ENCODE results near the gene C1orf115. TPM values are rescaled to one million over a fixed set of nuclear protein-coding genes. Genes with fewer than 3 reads are reported as not detected.
A peak's percentile ranks its signal among the peaks of the same experiment; 100 is the strongest.

C1orf115 gene
- total RNA-seq (ENCODE audit: low replicate concordance): 0.09 TPM in 1 of 2 replicates, not detected in the other

- TF ChIP-seq CTCF (IDR thresholded peaks at IDR 0.05; ENCODE audit: insufficient read depth, low read length): peak; percentile 62
- DNase-seq (ENCODE audit: low read depth): peak; percentile 16
- peak within 1 kb of the TSS; percentile 56 for H3K4me3 ChIP-seq (ENCODE audit: low read depth, low read length)
Measured at GRCh38 chr1:220690140-220691052, at the start of gene C1orf115. C1orf115 (plus strand) TSS chr1:220690363; CDS start chr1:220690403, 40 bp downstream.

GRCh38 chr1:220642285-220642684, 47.9 kb upstream of the C1orf115 start:
- no peak for TF ChIP-seq CTCF (IDR thresholded peaks at IDR 0.05; ENCODE audit: insufficient read depth, low read length)
- DNase-seq (ENCODE audit: low read depth): no peak

GRCh38 chr1:220652995-220653394, 37.2 kb upstream of the C1orf115 start:
- no peak for TF ChIP-seq CTCF (IDR thresholded peaks at IDR 0.05; ENCODE audit: insufficient read depth, low read length)

More at GRCh38 chr1:220642285-220642684, 47.9 kb upstream of the C1orf115 start:
- no peak overlapping the region for H3K4me3 ChIP-seq (ENCODE audit: low read depth, low read length)

GRCh38 chr1:220655509-220655908, 34.7 kb upstream of the C1orf115 start:
- H3K4me3 ChIP-seq (ENCODE audit: low read depth, low read length): no peak overlapping the region
- no peak for TF ChIP-seq CTCF (IDR thresholded peaks at IDR 0.05; ENCODE audit: insufficient read depth, low read length)
- no peak for DNase-seq (ENCODE audit: low read depth)

More at GRCh38 chr1:220652995-220653394, 37.2 kb upstream of the C1orf115 start:
- DNase-seq (ENCODE audit: low read depth): no peak
- H3K4me3 ChIP-seq (ENCODE audit: low read depth, low read length): no peak overlapping the region

GRCh38 chr1:220655961-220656740, 34.0 kb upstream of the C1orf115 start:
- TF ChIP-seq CTCF (IDR thresholded peaks at IDR 0.05; ENCODE audit: insufficient read depth, low read length): no peak
- DNase-seq (ENCODE audit: low read depth): no peak
- no peak overlapping the region for H3K4me3 ChIP-seq (ENCODE audit: low read depth, low read length)

GRCh38 chr1:220666349-220666748, 23.8 kb upstream of the C1orf115 start:
- H3K4me3 ChIP-seq (ENCODE audit: low read depth, low read length): no peak overlapping the region
- TF ChIP-seq CTCF (IDR thresholded peaks at IDR 0.05; ENCODE audit: insufficient read depth, low read length): no peak
- no peak for DNase-seq (ENCODE audit: low read depth)
